ENCODE data around the gene RSRP1.

DNA sequence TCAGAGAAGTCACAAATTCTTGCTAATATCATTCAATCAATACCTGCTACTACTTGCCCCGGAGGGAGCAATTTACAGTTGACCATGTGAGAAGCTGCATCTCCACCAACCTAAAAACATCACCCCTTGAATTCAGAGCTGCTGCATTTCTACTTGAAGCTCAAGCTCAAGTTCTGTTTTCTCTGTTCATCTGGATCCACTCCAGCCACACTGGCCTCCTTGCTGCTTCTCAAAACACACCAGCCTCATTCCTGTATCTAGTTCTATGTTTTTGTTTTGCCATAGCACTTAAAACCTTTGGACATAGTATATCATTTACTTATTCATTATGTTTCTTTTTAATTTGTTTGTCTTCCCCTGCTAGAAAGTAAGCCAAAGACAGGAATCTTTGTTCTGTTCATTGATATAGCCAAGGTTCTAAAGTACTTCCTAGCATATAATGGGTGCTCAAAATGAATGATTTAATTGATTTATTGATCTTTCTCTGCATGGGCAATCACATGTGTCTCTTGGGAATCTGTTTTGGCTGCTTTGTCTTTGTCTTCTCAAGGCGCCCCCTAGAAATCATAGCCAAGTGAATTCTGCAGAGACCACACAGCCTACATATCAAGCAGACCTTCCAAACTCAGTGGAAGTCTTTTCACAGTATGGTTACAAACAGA is 38.6 kb downstream of the RSRP1 start:
- TF ChIP-seq, protein P1, sequence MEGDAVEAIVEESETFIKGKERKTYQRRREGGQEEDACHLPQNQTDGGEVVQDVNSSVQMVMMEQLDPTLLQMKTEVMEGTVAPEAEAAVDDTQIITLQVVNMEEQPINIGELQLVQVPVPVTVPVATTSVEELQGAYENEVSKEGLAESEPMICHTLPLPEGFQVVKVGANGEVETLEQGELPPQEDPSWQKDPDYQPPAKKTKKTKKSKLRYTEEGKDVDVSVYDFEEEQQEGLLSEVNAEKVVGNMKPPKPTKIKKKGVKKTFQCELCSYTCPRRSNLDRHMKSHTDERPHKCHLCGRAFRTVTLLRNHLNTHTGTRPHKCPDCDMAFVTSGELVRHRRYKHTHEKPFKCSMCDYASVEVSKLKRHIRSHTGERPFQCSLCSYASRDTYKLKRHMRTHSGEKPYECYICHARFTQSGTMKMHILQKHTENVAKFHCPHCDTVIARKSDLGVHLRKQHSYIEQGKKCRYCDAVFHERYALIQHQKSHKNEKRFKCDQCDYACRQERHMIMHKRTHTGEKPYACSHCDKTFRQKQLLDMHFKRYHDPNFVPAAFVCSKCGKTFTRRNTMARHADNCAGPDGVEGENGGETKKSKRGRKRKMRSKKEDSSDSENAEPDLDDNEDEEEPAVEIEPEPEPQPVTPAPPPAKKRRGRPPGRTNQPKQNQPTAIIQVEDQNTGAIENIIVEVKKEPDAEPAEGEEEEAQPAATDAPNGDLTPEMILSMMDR (IDR thresholded peaks at IDR 0.05; ENCODE audit: insufficient read depth, low read length, poor library complexity, severe bottlenecking), result no peak
- TF ChIP-seq EZH2phosphoT487 (conservative IDR thresholded peaks at IDR 0.05; ENCODE audit: low read length), result no peak
